22Rv1 (cell line): ENCODE results near the gene ATP5F1E.

Experiments
- CTCF ChIP-seq: fragments of 450-650 bp; IDR thresholded peaks from 2 replicates; pipeline ENCODE4 v1.5.1; 2017; ENCODE audit warnings: mild to moderate bottlenecking
- ZFX ChIP-seq: fragments of 450-650 bp; IDR thresholded peaks from 2 replicates; pipeline ENCODE4 v1.6.1; 2017; ENCODE audit warnings: antibody characterized with exemption, borderline replicate concordance

DNA sequence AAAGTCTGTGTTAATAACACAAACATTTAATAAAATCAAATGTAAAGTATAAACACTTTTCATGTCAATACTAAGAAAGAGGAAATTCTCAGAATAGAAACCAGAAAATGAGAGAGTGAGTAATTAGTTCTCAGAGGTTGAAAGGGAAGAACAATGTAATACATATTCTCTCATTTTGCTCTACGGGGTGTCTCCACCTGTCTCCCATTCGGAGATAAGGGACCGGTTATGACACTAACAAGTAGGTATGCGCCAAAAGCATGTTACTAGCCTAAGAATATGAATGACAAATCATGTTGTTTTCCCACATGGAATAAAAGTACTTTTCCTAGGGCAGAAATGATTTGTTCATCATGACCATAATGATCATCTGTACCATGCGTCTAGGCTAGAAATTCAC lies 46.1 kb upstream of the ATP5F1E start:
- no peak for TF ChIP-seq CTCF
- no peak for TF ChIP-seq ZFX
